ENCODE data around the gene UACA. TPM values are rescaled to one million over a fixed set of nuclear protein-coding genes. Genes with fewer than 3 reads are reported as not detected.
A peak's percentile ranks its signal among the peaks of the same experiment; 100 is the strongest.

UACA gene
- total RNA-seq, 1 donor from 2014 or later = 39.7 TPM

DNA sequence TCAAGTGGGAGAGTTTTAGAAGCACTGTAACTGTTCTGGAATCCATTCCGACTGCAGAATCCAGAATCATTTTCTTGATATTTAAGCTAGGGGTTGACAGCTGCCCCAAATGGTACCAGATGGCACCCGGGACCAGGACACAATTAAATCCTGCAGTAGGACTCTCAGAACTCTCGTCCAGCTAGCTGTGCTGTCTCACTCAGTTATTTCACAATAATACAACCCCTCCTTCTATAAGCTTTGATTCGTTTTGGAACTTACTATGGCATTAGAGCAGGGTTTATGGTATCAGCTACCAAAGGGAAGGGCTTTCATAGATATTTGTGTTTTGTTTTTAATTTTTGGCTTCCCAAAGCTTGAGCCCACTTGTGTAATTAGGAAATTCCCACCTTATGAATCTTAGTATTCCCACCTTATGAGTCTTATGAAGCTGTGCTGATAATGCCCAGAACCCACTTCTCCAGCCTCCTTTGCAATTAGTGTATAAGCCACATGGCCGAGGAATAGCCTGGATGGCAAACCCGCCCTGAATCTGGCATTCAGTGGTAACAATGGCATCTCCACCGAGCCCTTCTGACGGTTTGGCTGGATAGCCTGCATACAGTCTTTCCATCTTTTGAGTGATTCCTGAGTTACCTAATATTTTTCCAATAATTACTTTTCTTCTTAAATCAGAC, 120.1 kb downstream of the UACA start:
- no peak for DNase-seq (ENCODE audit: low read depth)
- TF ChIP-seq, protein P1, sequence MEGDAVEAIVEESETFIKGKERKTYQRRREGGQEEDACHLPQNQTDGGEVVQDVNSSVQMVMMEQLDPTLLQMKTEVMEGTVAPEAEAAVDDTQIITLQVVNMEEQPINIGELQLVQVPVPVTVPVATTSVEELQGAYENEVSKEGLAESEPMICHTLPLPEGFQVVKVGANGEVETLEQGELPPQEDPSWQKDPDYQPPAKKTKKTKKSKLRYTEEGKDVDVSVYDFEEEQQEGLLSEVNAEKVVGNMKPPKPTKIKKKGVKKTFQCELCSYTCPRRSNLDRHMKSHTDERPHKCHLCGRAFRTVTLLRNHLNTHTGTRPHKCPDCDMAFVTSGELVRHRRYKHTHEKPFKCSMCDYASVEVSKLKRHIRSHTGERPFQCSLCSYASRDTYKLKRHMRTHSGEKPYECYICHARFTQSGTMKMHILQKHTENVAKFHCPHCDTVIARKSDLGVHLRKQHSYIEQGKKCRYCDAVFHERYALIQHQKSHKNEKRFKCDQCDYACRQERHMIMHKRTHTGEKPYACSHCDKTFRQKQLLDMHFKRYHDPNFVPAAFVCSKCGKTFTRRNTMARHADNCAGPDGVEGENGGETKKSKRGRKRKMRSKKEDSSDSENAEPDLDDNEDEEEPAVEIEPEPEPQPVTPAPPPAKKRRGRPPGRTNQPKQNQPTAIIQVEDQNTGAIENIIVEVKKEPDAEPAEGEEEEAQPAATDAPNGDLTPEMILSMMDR (conservative IDR thresholded peaks at IDR 0.05; ENCODE audit: low read depth, low read length) = no peak
- no peak overlapping the region for H3K4me3 ChIP-seq (ENCODE audit: low read depth, low read length)

DNA sequence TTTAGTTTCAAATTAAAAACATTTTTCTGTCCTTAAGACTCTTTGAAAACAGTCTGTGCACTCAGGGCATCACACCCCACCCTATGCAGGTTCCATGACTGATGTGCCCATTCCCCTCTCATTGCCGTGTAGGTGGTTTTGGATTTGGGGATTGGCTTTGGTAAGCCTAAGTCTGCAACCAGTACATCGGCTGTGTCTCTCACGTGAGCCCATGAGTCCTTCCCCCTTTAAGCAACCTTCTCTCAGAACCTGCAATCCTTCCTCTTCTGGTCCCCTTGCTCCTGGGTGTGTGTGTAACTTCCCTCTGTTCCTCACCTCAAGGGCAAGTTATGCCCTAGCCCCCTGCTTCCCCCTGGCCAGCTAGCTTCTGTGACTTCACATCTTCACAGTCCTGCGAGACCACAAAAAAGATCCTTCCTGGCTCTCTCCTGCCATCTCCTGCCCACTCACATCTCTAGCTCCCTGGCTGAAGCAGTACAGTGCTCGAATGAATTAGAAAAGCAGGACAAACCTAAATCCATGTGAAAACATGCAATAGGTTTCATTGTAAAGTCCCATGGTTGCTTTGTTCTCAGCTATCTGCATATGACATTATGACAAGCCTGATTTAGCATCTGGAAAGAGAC, 126.7 kb downstream of the UACA start:
- no peak overlapping the region for H3K4me3 ChIP-seq (ENCODE audit: low read depth, low read length)
- no peak for DNase-seq (ENCODE audit: low read depth)
- TF ChIP-seq, protein P1 (conservative IDR thresholded peaks at IDR 0.05; ENCODE audit: low read depth, low read length) = peak; percentile 56

DNA sequence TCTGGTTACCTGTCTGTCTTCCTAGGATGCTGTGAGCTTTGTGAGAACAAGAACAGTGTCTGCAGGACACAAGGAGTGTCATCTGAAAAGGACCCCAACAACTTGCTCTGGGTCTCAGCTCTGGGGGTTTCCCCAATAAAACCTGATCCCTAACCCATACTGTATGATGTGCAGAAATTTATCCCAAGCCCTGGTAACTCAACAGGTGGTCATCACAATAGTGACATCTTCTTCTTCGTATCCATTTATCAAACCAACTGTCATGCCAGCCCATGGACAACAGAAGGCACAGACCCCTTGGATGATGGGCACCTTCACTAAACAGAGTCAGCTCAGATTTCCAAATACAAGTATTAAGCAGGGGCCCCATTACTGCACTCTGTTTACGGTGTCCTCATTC, 127.5 kb downstream of the UACA start:
- no peak overlapping the region for H3K4me3 ChIP-seq (ENCODE audit: low read depth, low read length)
- no peak for DNase-seq (ENCODE audit: low read depth)
- TF ChIP-seq, protein P1 (conservative IDR thresholded peaks at IDR 0.05; ENCODE audit: low read depth, low read length) = no peak

DNA sequence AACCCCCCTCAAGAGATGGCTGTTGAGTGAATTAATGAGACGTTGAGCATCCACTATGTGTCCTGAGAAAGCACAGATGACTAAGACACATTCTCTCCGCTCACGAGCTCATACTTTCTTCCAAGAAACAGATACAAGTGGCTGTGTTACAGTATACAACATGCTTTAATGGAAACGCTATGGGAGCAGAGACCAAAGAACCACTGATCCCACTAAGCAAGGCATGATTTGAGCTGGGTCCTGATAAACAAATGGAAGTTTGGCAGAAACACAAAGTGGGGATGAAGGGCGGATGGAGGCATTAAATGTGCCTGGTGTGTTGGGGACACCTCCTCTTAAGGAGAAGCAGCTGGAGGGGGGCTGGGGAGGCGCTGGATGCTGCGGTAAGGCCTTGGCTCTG, 129.4 kb downstream of the UACA start:
- no peak for DNase-seq (ENCODE audit: low read depth)
- TF ChIP-seq, protein P1 (conservative IDR thresholded peaks at IDR 0.05; ENCODE audit: low read depth, low read length) = no peak
- no peak overlapping the region for H3K4me3 ChIP-seq (ENCODE audit: low read depth, low read length)

DNA sequence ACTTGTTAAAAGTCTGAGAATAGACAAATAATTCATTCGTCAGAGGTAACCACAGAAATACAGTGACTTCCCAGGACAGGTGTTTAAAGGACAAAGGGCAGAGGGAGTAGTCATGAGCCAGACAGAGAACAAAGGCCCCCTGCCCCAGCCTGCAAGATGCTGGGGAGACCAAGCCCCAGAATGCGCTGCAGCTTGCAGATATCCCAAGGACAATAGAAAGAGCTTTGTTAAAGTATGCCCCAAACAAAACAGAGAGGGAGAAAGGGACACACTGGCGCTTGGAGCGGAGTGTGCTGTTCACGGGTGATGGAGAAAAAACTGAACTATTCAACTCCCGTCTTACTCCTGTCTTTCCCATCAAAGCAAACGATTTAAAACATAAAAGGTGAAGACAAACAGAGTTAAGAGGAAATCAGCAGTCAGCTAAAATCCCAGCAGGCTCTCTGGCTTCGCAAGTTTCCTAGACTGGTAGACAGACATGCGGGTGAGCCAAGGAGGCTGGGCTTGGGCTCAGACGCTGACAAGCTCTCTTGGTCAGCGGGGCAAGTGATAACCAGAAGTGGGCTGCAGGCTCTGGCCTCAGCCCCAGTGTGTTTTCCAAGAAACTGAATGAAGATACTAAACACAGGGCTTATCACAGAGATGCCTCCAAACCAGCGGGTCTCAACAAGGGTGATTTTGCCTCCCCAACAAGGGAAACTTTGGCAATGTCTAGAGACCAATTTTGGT, 130.1 kb downstream of the UACA start:
- TF ChIP-seq, protein P1 (conservative IDR thresholded peaks at IDR 0.05; ENCODE audit: low read depth, low read length) = no peak
- DNase-seq (ENCODE audit: low read depth) = no peak

DNA sequence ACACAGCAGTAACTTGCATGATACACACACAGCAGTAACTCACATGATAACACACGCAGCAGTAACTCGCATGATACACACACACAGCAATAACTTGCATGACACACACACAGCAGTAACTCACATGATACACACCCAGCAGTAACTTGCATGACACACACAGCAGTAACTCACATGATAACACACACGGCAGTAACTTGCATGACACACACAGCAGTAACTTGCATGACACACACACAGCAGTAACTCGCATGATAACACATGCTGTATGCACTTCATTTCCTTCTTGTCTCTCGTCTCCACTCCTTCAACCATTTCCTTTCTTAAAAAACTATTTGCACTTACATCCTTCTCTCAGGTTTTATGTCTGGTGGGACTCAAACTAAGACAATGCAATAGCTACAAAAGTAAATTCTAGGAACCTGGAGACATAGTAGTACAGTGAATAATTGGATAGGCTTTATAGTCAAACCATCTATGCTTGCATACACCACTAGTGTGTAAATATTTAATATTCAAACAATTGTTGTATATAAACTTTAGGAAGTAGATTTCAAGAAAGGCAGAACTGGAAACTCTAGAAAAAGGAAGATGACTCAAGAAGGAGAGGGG, 130.8 kb downstream of the UACA start:
- no peak for DNase-seq (ENCODE audit: low read depth)
- no peak overlapping the region for H3K4me3 ChIP-seq (ENCODE audit: low read depth, low read length)
- TF ChIP-seq, protein P1 (conservative IDR thresholded peaks at IDR 0.05; ENCODE audit: low read depth, low read length) = no peak

More for the DNA sequence above, 130.1 kb downstream of the UACA start:
- no peak overlapping the region for H3K4me3 ChIP-seq (ENCODE audit: low read depth, low read length)

Measured in epithelial cell of proximal tubule (primary cell).